Central memory CD8-positive, alpha-beta T cell (primary cell): ENCODE results near the gene GPS1.
"Not testable (repeated sequence)": the region's sequence is repeated elsewhere in the genome, so short reads cannot be mapped to it uniquely, and the experiment has no call there.

Experiments used
- ATAC-seq: fragments of 150-1000 bp; cut with Tn5 transposase; replicated peaks from 2 replicates; pipeline ENCODE4 v1.10.0; 2022; ENCODE audit warnings: mild to moderate bottlenecking, moderate FRiP score, moderate number of reproducible peaks; ENCODE audit not compliant: poor library complexity, severe bottlenecking; ENCODE audit errors: extremely low read depth
- DNase-seq, 2 donors: peaks; one replicate each; pipeline ENCODE4 v3.0.0; 2021; ENCODE audit warnings: low spot score in 2 of 2
- H3K27ac Mint-ChIP-seq: one replicate; pipeline ENCODE4 v1.8.0; 2022; ENCODE audit warnings: low read depth, mild to moderate bottlenecking, moderate library complexity, mixed read lengths
- H3K27me3 Mint-ChIP-seq: one replicate; pipeline ENCODE4 v1.8.0; 2022; ENCODE audit warnings: mixed read lengths
- H3K36me3 Mint-ChIP-seq: one replicate; pipeline ENCODE4 v1.8.0; 2022; ENCODE audit warnings: mild to moderate bottlenecking, moderate library complexity, mixed read lengths; ENCODE audit not compliant: insufficient read depth
- H3K4me1 Mint-ChIP-seq: one replicate; pipeline ENCODE4 v1.8.0; 2022; ENCODE audit warnings: mixed read lengths
- H3K4me3 Mint-ChIP-seq: one replicate; pipeline ENCODE4 v1.8.0; 2022; ENCODE audit warnings: mild to moderate bottlenecking, moderate library complexity, mixed read lengths
- H3K9me3 Mint-ChIP-seq: one replicate; pipeline ENCODE4 v1.8.0; 2022; ENCODE audit warnings: mixed read lengths

GPS1 gene

DNA sequence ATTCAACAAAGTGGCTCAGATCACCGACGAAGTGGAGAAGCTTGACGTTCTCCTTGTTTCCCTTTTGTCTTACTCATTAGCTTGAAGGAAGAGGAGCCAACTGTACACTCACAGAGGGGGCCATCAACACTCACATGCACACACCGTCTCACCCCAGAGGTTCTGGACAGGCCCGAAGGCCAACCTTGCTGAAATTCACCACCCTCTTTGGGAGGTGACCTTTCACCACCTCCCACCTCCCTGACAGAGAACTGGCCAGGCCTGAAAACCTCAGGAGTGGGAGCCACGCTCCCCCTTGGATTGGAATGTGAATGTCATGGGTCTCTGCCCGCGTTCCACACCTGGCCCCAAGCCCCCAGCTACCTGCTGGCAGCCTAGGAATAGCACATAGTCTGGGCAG, 16.2 kb upstream of the GPS1 start:
- Mint-ChIP-seq H3K27ac (no peak overlapping the region), H3K27me3 (no peaks in the 10 kb centered on the region), H3K36me3 (peaks cover 2% of the 10 kb centered on the region), H3K9me3 (no peaks in the 10 kb centered on the region), H3K4me1 (peaks cover 12% of the 10 kb centered on the region), H3K4me3 (peak overlapping the region; percentile 84)
- ATAC-seq (no peak), DNase-seq (no peak)

DNA sequence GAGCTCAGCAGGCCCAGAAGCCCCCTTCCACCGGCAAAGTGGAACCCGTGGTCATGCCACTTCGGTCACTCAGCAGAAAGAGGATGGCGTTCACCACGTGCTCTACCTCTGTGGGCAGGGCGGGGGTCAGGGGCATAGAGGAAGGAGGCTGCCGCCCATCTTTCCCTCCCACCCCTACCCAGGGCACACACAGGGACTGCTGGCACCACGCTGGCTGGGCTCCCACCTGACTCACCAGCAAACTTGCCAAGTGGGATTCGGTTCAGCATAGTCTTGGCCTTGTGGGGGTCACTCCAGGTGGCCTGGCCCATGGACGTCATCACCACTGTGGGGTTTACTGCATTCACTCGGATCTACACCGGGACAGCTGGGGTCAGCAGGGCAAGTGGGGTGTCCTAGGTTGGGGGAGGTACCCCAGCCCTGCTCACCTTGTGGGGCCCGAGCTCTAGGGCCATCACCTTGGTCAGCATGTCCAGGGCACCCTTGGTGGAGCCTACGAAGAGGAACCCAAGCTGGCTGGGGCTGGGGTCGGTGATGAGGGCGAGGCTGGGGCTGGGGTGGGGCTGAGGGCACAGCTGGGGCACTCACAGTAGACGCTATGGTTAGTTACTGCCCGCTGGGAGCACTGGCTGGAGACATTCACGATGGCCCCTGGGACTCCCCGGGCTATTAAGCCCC, 15.6 kb upstream of the GPS1 start:
- H3K27me3 Mint-ChIP-seq, result no peaks in the 10 kb centered on the region
- peaks cover 9% of the 10 kb centered on the region for H3K4me1 Mint-ChIP-seq
- H3K27ac Mint-ChIP-seq, result peak overlapping the region; percentile 51
- H3K4me3 Mint-ChIP-seq, result peak overlapping the region; percentile 84
- H3K36me3 Mint-ChIP-seq, result no peaks in the 10 kb centered on the region
- H3K9me3 Mint-ChIP-seq, result no peaks in the 10 kb centered on the region
- ATAC-seq, result no peak
- no peak for DNase-seq

DNA sequence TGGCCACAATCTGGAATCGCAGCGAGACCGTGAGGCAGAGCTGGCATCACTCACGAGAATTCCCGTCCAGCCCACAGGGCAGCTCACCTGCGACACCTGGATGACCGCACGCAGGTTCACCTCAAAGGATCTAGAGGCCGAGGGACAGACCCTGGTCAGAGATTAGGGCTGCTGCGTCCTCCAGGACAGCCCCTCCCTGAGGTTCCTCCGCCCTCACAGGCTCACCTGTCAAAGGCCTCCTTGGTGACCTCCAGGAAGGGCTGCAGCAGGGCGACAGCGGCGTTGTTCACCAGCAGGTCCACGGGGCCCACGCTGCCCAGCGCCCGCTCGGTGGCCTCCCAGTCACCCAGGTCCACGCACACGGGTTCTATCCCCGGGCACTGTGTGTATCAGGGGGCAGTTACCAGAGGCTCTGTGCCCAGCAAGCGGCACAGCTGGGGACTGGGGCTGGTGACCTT, 15.0 kb upstream of the GPS1 start:
- Mint-ChIP-seq H3K4me3 (peak overlapping the region; percentile 84), H3K9me3 (no peaks in the 10 kb centered on the region), H3K36me3 (no peaks in the 10 kb centered on the region), H3K27me3 (no peaks in the 10 kb centered on the region), H3K4me1 (peaks cover 9% of the 10 kb centered on the region), H3K27ac (no peak overlapping the region)
- no peak for ATAC-seq
- no peak for DNase-seq

DNA sequence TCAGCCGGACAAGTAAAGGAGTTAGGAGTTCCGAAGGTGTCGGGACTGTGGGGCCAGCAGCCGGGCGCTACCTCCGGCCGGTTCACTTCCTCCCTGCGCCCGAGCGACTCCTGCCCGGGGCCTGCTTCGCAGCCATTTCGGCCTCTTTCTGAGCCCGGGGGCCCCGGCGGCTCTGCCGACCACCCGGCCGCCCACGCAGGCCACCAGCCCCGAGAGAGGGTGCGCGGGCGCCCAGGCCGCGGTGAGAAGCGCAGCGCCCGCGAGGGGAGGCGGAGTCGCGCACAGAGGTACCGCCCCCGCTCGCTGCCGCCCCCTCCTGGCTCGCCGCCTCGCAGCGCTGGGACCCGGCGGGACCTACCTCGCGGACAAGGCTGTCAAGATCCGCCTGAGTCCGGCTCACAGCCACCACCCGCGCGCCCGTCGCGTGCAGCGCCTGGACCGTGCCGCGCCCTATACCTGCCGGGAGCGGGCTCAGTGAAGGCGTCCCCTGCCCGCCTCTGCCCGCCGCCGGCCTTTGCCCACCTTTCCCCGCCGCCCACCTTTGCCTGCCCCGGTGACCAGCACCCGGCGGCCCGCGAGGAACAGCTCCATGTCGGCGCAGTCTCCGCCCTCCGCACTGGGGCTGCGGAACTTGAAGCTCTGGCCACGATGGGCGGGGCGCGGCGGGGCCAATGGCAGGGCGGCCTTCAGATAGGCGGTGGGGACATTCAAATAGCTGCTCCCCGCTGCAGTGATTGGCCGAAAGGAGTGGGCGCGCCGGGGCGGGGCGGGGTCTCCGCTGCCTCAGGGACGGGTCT, 14.4 kb upstream of the GPS1 start, which contains the start of gene DCXR:
Gene DCXR (minus strand): TSS at position 606 of the 797 bp plus-strand sequence. CDS start 15 bp downstream, at position 591.
- Mint-ChIP-seq H3K9me3 (no peaks in the 10 kb centered on the region), H3K27me3 (no peaks in the 10 kb centered on the region), H3K4me1 (peaks cover 9% of the 10 kb centered on the region), H3K4me3 (peak within 1 kb of the TSS; percentile 84), H3K27ac (peak within 1 kb of the TSS; percentile 75), H3K36me3 (no peaks in the 10 kb centered on the region)
- DNase-seq (peak; percentile 88), ATAC-seq (peak; percentile 92)

DNA sequence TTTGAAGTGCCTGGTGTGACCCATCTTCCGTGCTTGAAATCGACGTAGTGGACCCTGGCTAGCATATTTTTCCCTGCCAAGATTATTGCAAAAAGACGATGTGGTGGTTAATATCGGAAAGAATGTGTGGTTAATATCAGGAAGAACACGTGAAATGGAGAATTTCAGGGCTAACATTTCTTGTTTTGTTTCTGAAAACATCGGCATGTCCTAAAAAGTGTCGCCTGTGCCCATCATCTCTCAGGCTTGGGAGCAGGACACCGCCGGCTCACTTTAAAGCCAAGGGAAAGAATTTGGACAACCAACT, 13.9 kb upstream of the GPS1 start:
- H3K36me3 Mint-ChIP-seq, result no peaks in the 10 kb centered on the region
- H3K4me1 Mint-ChIP-seq, result peaks cover 9% of the 10 kb centered on the region
- peak overlapping the region; percentile 75 for H3K27ac Mint-ChIP-seq
- DNase-seq, result no peak
- ATAC-seq, result no peak
- no peaks in the 10 kb centered on the region for H3K9me3 Mint-ChIP-seq
- H3K27me3 Mint-ChIP-seq, result no peaks in the 10 kb centered on the region
- peak overlapping the region; percentile 84 for H3K4me3 Mint-ChIP-seq

DNA sequence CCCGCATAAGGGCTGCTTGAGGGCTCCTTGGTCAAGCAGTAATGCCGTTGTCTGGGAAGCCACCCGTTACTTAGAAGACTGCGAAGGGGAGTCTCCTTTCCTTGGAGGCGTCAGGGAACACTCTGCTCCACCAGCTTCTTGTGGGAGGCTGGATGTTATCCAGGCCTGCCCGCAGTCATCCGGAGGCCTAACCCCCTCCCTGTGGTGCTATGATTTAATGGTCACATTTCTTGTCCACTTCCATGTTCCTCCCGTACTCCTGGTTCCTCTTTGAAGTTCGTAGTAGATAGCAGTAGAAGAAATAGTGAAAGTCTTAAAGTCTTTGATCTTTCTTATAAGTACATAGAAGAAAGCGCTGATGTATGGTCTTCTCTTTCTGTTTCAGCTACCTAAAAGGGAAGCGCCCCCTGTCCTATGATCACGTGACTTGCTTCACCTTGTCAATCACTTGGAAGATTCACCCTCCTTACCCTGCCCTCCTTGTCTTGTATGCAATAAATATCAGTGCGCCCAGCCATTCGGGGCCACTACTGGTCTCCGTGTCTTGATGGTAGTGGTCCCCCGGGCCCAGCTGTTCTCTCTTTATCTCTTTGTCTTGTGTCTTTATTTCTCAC, 12.8 kb upstream of the GPS1 start:
- H3K4me3 Mint-ChIP-seq, H3K27me3 Mint-ChIP-seq, H3K4me1 Mint-ChIP-seq, H3K9me3 Mint-ChIP-seq, DNase-seq, H3K36me3 Mint-ChIP-seq, ATAC-seq, H3K27ac Mint-ChIP-seq: not testable (repeated sequence)

DNA sequence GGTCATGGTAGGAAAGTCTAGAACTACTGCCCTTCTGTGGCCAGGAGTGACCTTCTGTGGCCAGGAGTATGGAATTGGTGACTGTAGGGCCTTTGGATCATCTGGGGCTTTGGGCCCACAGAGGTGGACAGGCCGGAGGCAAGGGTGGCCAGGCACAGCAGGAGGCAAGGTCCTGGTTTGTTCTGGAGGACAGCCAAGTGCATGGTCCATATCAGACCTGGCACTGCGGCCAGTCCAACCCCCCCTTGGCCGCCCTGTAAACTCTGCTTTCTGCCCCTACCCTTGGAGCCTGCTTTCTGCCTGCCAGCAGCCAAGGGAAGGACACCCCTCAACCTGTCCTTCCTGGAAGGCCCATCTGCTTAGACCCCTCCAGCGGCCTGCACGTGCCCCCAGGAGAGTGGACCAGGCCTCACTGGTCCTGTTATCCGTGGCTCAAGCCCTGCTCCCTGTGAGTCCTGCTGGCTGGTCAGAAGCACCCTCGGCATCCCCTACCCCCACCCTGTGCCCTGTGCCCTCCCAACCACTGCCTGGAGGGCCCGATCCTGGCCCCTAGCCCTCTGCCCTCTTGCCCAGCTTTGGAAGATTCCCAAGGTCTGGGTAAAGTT, 11.9 kb upstream of the GPS1 start:
- DNase-seq (no peak), ATAC-seq (no peak)
- no peaks in the 10 kb centered on the region for H3K9me3 Mint-ChIP-seq
- peaks cover 2% of the 10 kb centered on the region for H3K36me3 Mint-ChIP-seq
- no peak overlapping the region for H3K27ac Mint-ChIP-seq
- H3K27me3 Mint-ChIP-seq, result no peaks in the 10 kb centered on the region
- H3K4me1 Mint-ChIP-seq, result peaks cover 9% of the 10 kb centered on the region
- H3K4me3 Mint-ChIP-seq, result no peak overlapping the region

DNA sequence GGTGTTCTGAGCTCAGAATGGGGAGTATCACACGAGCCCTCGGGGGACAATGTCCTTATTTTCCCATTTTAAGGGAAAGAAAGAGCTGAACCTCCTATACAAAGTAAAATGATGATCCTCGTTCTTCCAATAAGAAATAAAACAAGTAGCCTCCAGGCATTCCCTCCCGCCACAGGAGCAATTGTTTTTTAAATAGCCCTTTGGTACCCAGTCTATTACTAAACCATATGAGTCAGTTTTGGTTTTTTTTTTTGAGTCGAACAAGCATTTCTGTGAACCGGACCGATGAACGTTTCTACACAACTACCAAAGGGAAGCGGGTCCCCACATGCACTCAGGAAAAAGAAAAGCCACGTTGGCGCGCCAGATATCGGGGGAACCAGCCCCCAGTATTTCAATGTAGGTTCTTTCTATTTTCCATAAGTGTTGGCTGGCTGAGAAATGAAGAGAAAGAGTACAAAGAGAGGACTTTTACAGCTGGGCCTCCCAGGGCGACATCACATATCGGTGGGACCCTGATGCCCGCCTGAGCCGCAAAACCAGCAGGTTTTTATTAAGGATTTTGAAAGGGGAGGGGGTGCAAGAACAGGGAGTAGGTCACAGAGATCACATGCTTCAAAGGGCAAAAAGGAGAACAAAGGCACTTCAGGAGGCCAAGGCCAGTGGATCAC, 10.4 kb upstream of the GPS1 start:
- Mint-ChIP-seq H3K9me3 (no peaks in the 10 kb centered on the region), H3K27me3 (no peaks in the 10 kb centered on the region), H3K4me3 (no peak overlapping the region), H3K4me1 (peaks cover 9% of the 10 kb centered on the region), H3K27ac (no peak overlapping the region), H3K36me3 (peaks cover 2% of the 10 kb centered on the region)
- DNase-seq, result no peak
- no peak for ATAC-seq

DNA sequence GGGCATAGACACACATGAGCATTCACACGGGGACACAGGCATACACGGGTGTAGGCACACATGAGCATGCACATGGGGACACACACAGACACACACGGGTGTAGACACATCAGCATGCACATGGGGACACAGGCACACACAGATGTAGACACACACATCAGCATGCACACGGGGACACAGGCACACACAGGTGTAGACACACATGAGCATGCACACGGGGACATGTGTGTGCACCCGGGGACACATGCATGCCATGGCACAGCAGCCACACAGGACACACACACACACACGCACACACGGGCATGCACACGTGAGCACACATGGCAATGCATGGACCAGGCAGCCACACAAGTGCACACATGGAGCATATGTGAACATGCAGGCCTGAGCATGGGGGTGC, 9.0 kb upstream of the GPS1 start:
- H3K36me3 Mint-ChIP-seq, result peaks cover 3% of the 10 kb centered on the region
- no peak for ATAC-seq
- no peaks in the 10 kb centered on the region for H3K9me3 Mint-ChIP-seq
- DNase-seq, result no peak
- H3K27me3 Mint-ChIP-seq, result no peaks in the 10 kb centered on the region
- no peak overlapping the region for H3K27ac Mint-ChIP-seq
- peaks cover 5% of the 10 kb centered on the region for H3K4me1 Mint-ChIP-seq
- no peak overlapping the region for H3K4me3 Mint-ChIP-seq

DNA sequence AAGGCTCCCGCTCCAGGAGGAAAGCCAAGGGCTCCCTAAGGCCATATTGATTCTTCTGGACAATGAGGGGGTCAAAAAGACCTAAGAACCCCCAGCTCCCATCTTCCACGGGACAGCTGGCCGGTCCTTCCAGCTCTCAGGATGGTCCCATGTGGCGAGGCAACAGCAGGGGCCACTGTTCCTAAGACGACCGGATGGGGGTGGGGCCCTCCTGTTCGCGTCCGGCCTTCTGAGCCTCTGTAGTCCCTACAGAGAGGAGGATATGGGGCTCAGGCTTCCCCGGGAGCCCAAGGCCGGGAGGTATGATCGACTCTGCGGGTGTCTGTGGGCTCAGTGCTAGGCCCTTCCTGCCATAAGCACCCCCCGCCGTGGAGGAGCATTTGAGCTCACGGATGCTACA, 8.2 kb upstream of the GPS1 start:
- no peak for DNase-seq
- no peak for ATAC-seq
- no peak overlapping the region for H3K4me3 Mint-ChIP-seq
- H3K27me3 Mint-ChIP-seq, result no peaks in the 10 kb centered on the region
- no peaks in the 10 kb centered on the region for H3K9me3 Mint-ChIP-seq
- H3K36me3 Mint-ChIP-seq, result peaks cover 3% of the 10 kb centered on the region
- no peaks in the 10 kb centered on the region for H3K4me1 Mint-ChIP-seq
- no peak overlapping the region for H3K27ac Mint-ChIP-seq

DNA sequence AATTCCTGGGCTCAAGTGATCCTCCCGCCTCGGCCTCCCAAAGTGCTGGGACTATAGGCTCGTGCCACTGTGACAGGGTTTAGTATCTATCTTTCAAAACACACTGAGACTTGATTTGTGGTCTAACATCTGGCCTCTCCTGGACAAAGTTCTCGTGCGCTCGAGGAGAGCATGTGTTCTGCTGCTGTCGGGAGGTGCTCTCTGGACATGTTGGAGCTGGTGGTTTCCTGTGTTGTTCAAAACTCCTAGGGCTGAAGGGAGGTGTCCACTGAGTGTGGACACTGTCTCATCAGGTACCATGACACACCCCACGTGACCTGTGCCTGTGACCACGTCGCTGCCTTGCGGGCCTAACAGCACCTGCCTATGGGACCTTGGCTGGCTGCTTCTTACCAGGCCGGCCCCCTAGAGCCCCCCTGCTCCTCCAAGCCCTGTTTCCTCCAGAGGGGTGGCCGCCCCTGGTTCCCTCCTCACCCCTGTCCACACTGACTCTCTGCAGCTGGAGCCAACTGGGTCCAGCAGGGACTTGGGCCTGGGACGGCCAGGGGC, 5.7 kb upstream of the GPS1 start:
- Mint-ChIP-seq H3K36me3 (peaks cover 3% of the 10 kb centered on the region), H3K4me1 (peaks cover 4% of the 10 kb centered on the region), H3K27me3 (no peaks in the 10 kb centered on the region), H3K27ac (no peak overlapping the region), H3K4me3 (no peak overlapping the region), H3K9me3 (no peaks in the 10 kb centered on the region)
- DNase-seq, result no peak
- no peak for ATAC-seq

DNA sequence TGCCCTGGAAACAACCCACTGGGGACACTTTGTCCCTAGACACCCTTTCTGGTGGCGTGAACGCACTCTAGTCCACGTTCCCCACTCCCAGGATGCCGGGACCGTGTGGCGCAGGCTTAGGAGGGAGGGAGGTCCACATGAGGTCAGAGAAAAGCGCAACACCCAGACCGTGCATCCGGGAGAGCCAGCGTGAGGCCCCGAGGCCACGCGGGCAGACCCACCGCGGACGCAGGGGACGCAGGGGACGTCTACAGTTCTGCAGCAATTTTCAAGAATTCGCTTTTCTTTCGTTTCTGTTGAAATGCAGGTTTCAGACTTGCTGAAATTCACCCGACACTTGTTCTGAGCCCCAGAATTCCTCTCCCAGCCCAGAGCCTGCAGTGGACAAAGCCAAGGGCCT, 4.8 kb upstream of the GPS1 start:
- Mint-ChIP-seq H3K27ac (no peak overlapping the region), H3K9me3 (no peaks in the 10 kb centered on the region), H3K27me3 (no peaks in the 10 kb centered on the region), H3K4me1 (peaks cover 5% of the 10 kb centered on the region), H3K36me3 (peaks cover 3% of the 10 kb centered on the region), H3K4me3 (no peak overlapping the region)
- no peak for ATAC-seq
- no peak for DNase-seq
